PFSK-1 (cell line): ENCODE results near the gene ZHX3.

Experiments
- POLR2AphosphoS5 ChIP-seq: IDR thresholded peaks from 2 replicates; pipeline ENCODE4 v1.6.1; 2012; ENCODE audit warnings: low read depth, mild to moderate bottlenecking, control low read depth, low read length, moderate library complexity
- TAF1 ChIP-seq: IDR thresholded peaks from 2 replicates; pipeline ENCODE4 v1.6.1; 2012; ENCODE audit warnings: low read length, control low read depth, borderline replicate concordance; ENCODE audit not compliant: insufficient read depth
- TF ChIP-seq, protein P1 (sequence below), 2 experiments: IDR thresholded peaks; 2 replicates each; pipeline versions ENCODE4 v1.6.1 to v1.8.0; 2011 to 2012; ENCODE audit warnings: low read depth in 2 of 2, low read length in 2 of 2, control low read depth in 1 of 2, inconsistent platforms in 1 of 2, mild to moderate bottlenecking in 1 of 2, moderate library complexity in 1 of 2; ENCODE audit not compliant: insufficient read depth in 1 of 2

DNA sequence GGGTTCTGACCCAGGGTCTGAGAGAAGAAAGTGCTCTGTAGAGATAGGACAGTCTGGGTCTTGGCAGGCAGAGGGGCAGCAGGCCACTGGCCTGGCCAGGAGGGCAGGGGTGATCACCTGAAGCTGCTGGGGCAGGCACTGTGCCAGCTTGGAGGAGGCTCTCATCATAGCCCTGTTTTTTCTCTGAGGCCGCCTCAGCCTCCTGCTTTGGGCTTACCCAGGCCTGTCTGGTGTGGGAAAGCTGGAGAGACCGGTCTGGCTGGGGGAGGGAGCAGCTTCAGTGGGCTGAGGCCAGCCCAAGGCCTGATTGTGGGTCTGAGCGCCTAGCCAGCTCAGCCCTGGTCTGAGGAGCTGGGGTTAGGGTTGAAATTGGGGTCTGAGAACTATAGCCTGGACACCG is 26.9 kb upstream of the ZHX3 start:
- TF ChIP-seq, protein P1, sequence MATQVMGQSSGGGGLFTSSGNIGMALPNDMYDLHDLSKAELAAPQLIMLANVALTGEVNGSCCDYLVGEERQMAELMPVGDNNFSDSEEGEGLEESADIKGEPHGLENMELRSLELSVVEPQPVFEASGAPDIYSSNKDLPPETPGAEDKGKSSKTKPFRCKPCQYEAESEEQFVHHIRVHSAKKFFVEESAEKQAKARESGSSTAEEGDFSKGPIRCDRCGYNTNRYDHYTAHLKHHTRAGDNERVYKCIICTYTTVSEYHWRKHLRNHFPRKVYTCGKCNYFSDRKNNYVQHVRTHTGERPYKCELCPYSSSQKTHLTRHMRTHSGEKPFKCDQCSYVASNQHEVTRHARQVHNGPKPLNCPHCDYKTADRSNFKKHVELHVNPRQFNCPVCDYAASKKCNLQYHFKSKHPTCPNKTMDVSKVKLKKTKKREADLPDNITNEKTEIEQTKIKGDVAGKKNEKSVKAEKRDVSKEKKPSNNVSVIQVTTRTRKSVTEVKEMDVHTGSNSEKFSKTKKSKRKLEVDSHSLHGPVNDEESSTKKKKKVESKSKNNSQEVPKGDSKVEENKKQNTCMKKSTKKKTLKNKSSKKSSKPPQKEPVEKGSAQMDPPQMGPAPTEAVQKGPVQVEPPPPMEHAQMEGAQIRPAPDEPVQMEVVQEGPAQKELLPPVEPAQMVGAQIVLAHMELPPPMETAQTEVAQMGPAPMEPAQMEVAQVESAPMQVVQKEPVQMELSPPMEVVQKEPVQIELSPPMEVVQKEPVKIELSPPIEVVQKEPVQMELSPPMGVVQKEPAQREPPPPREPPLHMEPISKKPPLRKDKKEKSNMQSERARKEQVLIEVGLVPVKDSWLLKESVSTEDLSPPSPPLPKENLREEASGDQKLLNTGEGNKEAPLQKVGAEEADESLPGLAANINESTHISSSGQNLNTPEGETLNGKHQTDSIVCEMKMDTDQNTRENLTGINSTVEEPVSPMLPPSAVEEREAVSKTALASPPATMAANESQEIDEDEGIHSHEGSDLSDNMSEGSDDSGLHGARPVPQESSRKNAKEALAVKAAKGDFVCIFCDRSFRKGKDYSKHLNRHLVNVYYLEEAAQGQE (IDR thresholded peaks at IDR 0.05; ENCODE audit: insufficient read depth in 1 of 2, low read depth in 2 of 2, low read length in 2 of 2): no peak
- no peak for TF ChIP-seq POLR2AphosphoS5
- TF ChIP-seq TAF1: no peak
